H9 (cell line): ENCODE data around the gene KLF18. TPM values are rescaled to one million over a fixed set of nuclear protein-coding genes. Genes with fewer than 3 reads are reported as not detected.

Source experiments
- DNase-seq: peaks from one replicate; pipeline ENCODE4 v3.0.0-alpha.2; 2017
- H2AFZ ChIP-seq: one replicate; pipeline ENCODE4 v1.6.1; 2013; ENCODE audit warnings: mild to moderate bottlenecking, low read length, control low read depth, moderate library complexity
- H2AK5ac ChIP-seq: 2 replicates; pipeline ENCODE4 v1.6.1; 2013; ENCODE audit warnings: low read length, control low read depth, mixed read lengths; ENCODE audit not compliant: insufficient read length
- H2BK120ac ChIP-seq: one replicate; pipeline ENCODE4 v1.6.1; 2013; ENCODE audit warnings: low read depth, mild to moderate bottlenecking, low read length, control low read depth, inconsistent platforms; ENCODE audit not compliant: poor library complexity, severe bottlenecking
- H2BK12ac ChIP-seq: 2 replicates; pipeline ENCODE4 v1.6.1; 2013; ENCODE audit warnings: low read length, control low read depth, mixed read lengths, low read depth; ENCODE audit not compliant: insufficient read length
- H2BK15ac ChIP-seq: 2 replicates; pipeline ENCODE4 v1.6.1; 2013; ENCODE audit warnings: low read depth, low read length, control low read depth
- H2BK20ac ChIP-seq: one replicate; pipeline ENCODE4 v1.6.1; 2013; ENCODE audit warnings: low read depth, mild to moderate bottlenecking, low read length, control low read depth, inconsistent platforms; ENCODE audit not compliant: poor library complexity, severe bottlenecking
- H2BK5ac ChIP-seq: 2 replicates; pipeline ENCODE4 v1.6.1; 2013; ENCODE audit warnings: low read length, control low read depth, mixed read lengths; ENCODE audit not compliant: insufficient read length
- H3K14ac ChIP-seq: 2 replicates; pipeline ENCODE4 v1.6.1; 2013; ENCODE audit warnings: low read length, control low read depth; ENCODE audit not compliant: insufficient read depth
- H3K18ac ChIP-seq: 2 replicates; pipeline ENCODE4 v1.6.1; 2013; ENCODE audit warnings: low read depth, mild to moderate bottlenecking, mixed read lengths, low read length, control low read depth; ENCODE audit not compliant: insufficient read length
- H3K23ac ChIP-seq: 2 replicates; pipeline ENCODE4 v1.6.1; 2013; ENCODE audit warnings: low read length, control low read depth, mixed read lengths, low read depth; ENCODE audit not compliant: insufficient read length
- H3K23me2 ChIP-seq: 2 replicates; pipeline ENCODE4 v1.6.1; 2013; ENCODE audit warnings: low read depth, mild to moderate bottlenecking, mixed read lengths, low read length, control low read depth; ENCODE audit not compliant: insufficient read length, poor library complexity, severe bottlenecking
- H3K27ac ChIP-seq: 2 replicates; pipeline ENCODE4 v1.5.1; 2013; ENCODE audit warnings: low read length, control low read depth, mixed read lengths, low read depth; ENCODE audit not compliant: insufficient read length
- H3K27me3 ChIP-seq: 2 replicates; pipeline ENCODE4 v1.6.1; 2013; ENCODE audit warnings: low read length, control low read depth, inconsistent platforms; ENCODE audit not compliant: insufficient read depth
- H3K4ac ChIP-seq: 2 replicates; pipeline ENCODE4 v1.6.1; 2013; ENCODE audit warnings: low read depth, mild to moderate bottlenecking, control low read depth, inconsistent platforms, low read length, moderate library complexity
- H3K4me1 ChIP-seq: 2 replicates; pipeline ENCODE4 v1.6.1; 2013; ENCODE audit warnings: low read length, control low read depth, inconsistent platforms; ENCODE audit not compliant: insufficient read depth
- H3K4me2 ChIP-seq: 2 replicates; pipeline ENCODE4 v1.6.1; 2013; ENCODE audit warnings: low read length, control low read depth, mixed read lengths; ENCODE audit not compliant: insufficient read length, insufficient read depth
- H3K56ac ChIP-seq: 2 replicates; pipeline ENCODE4 v1.6.1; 2013; ENCODE audit warnings: low read depth, mild to moderate bottlenecking, mixed read lengths, low read length, control low read depth; ENCODE audit not compliant: insufficient read length
- H3K79me1 ChIP-seq: 2 replicates; pipeline ENCODE4 v1.6.1; 2013; ENCODE audit warnings: low read depth, mild to moderate bottlenecking, moderate library complexity, low read length, control low read depth, inconsistent platforms; ENCODE audit not compliant: insufficient read depth, poor library complexity, severe bottlenecking
- H3K79me2 ChIP-seq: 2 replicates; pipeline ENCODE4 v1.6.1; 2013; ENCODE audit warnings: low read length, control low read depth, inconsistent platforms; ENCODE audit not compliant: insufficient read depth
- H3K9ac ChIP-seq: 2 replicates; pipeline ENCODE4 v1.6.1; 2013; ENCODE audit warnings: low read length, control low read depth, mixed read lengths; ENCODE audit not compliant: insufficient read length; ENCODE audit errors: extremely low read depth
- H3K9me3 ChIP-seq: one replicate; pipeline ENCODE4 v1.6.1; 2013; ENCODE audit warnings: low read depth, low read length, inconsistent platforms; ENCODE audit not compliant: control insufficient read depth
- H3T11ph ChIP-seq: one replicate; pipeline ENCODE4 v1.6.1; 2013; ENCODE audit warnings: mild to moderate bottlenecking, low read length, control low read depth, inconsistent platforms
- H4K20me1 ChIP-seq: one replicate; pipeline ENCODE4 v1.6.1; 2013; ENCODE audit not compliant: control insufficient read depth, insufficient read length, insufficient read depth
- H4K5ac ChIP-seq: 2 replicates; pipeline ENCODE4 v1.6.1; 2013; ENCODE audit warnings: low read depth, mild to moderate bottlenecking, mixed read lengths, low read length, control low read depth; ENCODE audit not compliant: insufficient read length
- H4K8ac ChIP-seq: replicated peaks from 2 replicates; pipeline ENCODE4 v1.6.1; 2013; ENCODE audit warnings: low read length, control low read depth, mixed read lengths, low read depth; ENCODE audit not compliant: insufficient read length
- H4K91ac ChIP-seq: 2 replicates; pipeline ENCODE4 v1.6.1; 2013; ENCODE audit warnings: low read depth, mild to moderate bottlenecking, moderate library complexity, mixed read lengths, low read length, control low read depth; ENCODE audit not compliant: insufficient read length
- H3K27ac Mint-ChIP-seq, 3 experiments: 2 replicates in 2 of 3; 3 replicates in 1 of 3; pipeline ENCODE4 v1.8.0; 2020 to 2021; ENCODE audit warnings: mixed read lengths in 3 of 3, mild to moderate bottlenecking in 1 of 3, moderate library complexity in 1 of 3
- H3K27me3 Mint-ChIP-seq: 2 replicates; pipeline ENCODE4 v1.8.0; 2021; ENCODE audit warnings: low read depth, mild to moderate bottlenecking, moderate library complexity, mixed read lengths
- H3K36me3 Mint-ChIP-seq, 3 experiments: 2 replicates in 2 of 3; 3 replicates in 1 of 3; pipeline ENCODE4 v1.8.0; 2020 to 2021; ENCODE audit warnings: low read depth in 3 of 3, mixed read lengths in 3 of 3; ENCODE audit not compliant: insufficient read depth in 1 of 3
- H3K4me1 Mint-ChIP-seq, 2 experiments: 2 replicates each; pipeline ENCODE4 v1.8.0; 2020; ENCODE audit warnings: mixed read lengths in 2 of 2
- H3K4me3 Mint-ChIP-seq, 2 experiments: 2 replicates in 1 of 2; 3 replicates in 1 of 2; pipeline ENCODE4 v1.8.0; 2020 to 2021; ENCODE audit warnings: mild to moderate bottlenecking in 2 of 2, mixed read lengths in 2 of 2, moderate library complexity in 1 of 2
- H3K9me3 Mint-ChIP-seq, 2 experiments: 2 replicates in 1 of 2; 3 replicates in 1 of 2; pipeline ENCODE4 v1.8.0; 2020; ENCODE audit warnings: mild to moderate bottlenecking in 2 of 2, mixed read lengths in 2 of 2, moderate library complexity in 1 of 2
- WGBS: extraction: QIAGEN DNeasy Blood & Tissue Kit; methylation state at CpG from one replicate; pipeline ENCODE4 v1.1.7; 2013; ENCODE audit warnings: missing lambda C conversion rate, low lambda C conversion rate, mixed read lengths; ENCODE audit not compliant: insufficient read length; ENCODE audit errors: extremely low coverage; 5-methylcytosine and 5-hydroxymethylcytosine counted together
- total RNA-seq: library from RNA; stranded (reverse); gene quantifications from 2 replicates; pipeline ENCODE4 v1.2.1, GENCODE V29; 2021
- TF ChIP-seq, protein P1 (sequence below): fragments of 200-600 bp; sonication (generic); conservative IDR thresholded peaks from 3 replicates; pipeline ENCODE4 v1.8.0; 2021; ENCODE audit warnings: antibody characterized with exemption, mild to moderate bottlenecking

The KLF18 gene
- total RNA-seq, 1 experiment from 2014 or later = 0.07 TPM

DNA sequence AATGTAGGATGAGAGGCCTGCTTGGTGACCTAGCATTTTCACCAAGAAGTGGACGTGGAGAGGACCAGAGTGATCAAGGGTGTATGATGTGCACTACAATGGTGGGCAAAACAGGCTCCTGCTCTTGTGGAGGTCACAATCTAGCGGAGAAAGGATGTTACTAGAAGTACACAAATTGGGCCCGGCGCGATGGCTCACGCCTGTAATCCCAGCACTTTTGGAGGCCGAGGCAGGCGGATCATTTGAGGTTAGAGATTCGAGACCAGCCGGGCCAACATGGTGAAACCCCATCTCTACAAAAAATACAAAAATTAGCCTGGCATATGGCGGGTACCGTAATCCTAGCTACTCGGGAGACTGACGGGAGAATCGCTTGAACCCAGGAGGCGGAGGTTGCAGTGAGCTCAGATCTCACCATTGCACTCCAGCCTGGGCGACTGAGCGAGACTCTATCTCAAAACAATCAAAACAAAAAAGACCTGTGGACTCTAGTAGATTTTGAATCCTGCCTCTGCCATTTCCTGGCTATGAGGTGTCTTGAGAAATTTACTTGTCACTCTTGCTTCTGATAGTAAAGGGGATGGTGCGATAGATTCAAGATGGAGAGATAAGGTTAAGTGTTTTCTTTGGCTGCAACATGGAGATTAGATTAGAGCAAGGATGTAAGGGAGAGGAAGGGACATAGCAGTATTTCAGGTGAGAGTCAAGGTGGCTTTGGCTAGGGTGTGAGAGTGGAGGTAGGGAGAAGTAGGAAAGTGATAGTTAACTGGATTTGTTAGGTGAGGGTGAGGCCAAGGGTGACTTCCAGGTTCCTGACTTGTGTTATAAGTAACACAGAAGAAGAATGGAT lies 7.1 kb downstream of the KLF18 start:
- Histone ChIP-seq H3K79me1 (no peaks in the 10 kb centered on the region), H3K79me2 (no peaks in the 10 kb centered on the region), H2BK12ac (no peak overlapping the region), H3K56ac (no peak overlapping the region), H2AK5ac (no peak overlapping the region), H4K20me1 (no peaks in the 10 kb centered on the region), H2BK15ac (no peak overlapping the region), H3K23me2 (no peaks in the 10 kb centered on the region), H2AFZ (no peak overlapping the region), H3T11ph (no peak overlapping the region), H3K27ac (no peak overlapping the region), H4K8ac (no peak overlapping the region), H3K9me3 (no peaks in the 10 kb centered on the region), H3K27me3 (no peaks in the 10 kb centered on the region), H2BK120ac (no peak overlapping the region), H3K4me1 (no peaks in the 10 kb centered on the region), H4K91ac (no peak overlapping the region), H3K4me2 (no peak overlapping the region), H3K23ac (no peak overlapping the region), H3K14ac (no peak overlapping the region), H2BK20ac (no peak overlapping the region), H2BK5ac (no peak overlapping the region), H3K9ac (no peak overlapping the region), H4K5ac (no peak overlapping the region), H3K18ac (no peak overlapping the region), H3K4ac (no peak overlapping the region)
- Mint-ChIP-seq H3K9me3 (no peaks in the 10 kb centered on the region; a peak in 1 of 5 replicates), H3K27me3 (peaks cover 13% of the 10 kb centered on the region), H3K4me3 (no peak overlapping the region), H3K4me1 (no peaks in the 10 kb centered on the region), H3K36me3 (no peaks in the 10 kb centered on the region), H3K27ac (0 out of 7 replicates have a peak overlapping the region, but pooled peaks of 1 of the 3 experiments have one; percentile 0)
- TF ChIP-seq, protein P1, sequence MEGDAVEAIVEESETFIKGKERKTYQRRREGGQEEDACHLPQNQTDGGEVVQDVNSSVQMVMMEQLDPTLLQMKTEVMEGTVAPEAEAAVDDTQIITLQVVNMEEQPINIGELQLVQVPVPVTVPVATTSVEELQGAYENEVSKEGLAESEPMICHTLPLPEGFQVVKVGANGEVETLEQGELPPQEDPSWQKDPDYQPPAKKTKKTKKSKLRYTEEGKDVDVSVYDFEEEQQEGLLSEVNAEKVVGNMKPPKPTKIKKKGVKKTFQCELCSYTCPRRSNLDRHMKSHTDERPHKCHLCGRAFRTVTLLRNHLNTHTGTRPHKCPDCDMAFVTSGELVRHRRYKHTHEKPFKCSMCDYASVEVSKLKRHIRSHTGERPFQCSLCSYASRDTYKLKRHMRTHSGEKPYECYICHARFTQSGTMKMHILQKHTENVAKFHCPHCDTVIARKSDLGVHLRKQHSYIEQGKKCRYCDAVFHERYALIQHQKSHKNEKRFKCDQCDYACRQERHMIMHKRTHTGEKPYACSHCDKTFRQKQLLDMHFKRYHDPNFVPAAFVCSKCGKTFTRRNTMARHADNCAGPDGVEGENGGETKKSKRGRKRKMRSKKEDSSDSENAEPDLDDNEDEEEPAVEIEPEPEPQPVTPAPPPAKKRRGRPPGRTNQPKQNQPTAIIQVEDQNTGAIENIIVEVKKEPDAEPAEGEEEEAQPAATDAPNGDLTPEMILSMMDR = no peak
- no peak for DNase-seq
- no CpG with 5 or more reads among the region's 19 CpGs for WGBS
